Endothelial cell of hepatic sinusoid (primary cell): Measurements from ENCODE around the gene YARS1.

Experiments used
- in situ Hi-C: cut with HindIII; loops from 2 replicates; pipeline ENCODE4 v1.10.0; 2017; ENCODE audit warnings: low sequenced_read_pairs

YARS1 gene

DNA sequence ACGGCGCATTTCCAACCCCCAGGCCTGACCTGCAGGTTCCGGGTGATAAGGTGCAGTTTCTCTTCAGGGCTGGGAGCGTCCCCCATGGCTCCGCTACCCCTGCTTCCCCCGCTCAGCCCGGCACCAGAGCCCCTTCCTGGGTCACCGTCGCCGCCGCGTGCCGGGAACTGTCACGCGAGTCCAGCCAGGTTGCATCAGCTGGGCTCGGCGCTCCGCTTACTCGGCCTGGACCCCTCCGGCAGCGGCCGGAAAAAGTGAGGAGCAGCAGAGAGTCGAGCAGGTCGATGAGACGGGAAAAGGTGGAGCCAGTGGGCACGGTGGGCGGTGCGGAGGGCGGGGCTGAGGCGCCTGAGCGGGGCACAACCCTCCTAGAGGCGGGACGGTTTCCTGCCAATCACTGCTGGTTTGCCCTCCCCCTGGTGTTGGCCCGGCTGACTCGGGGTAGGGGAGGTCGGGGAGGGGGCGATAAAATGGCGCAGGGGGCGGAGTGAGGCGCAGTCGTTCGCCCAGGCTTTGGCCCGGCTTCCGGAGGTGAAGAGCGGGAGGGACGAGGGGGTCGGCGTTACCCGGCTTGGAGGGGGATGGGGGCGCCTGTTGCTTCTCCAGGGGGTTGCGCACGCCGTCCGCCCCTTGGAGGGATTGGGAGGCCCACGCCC is at the start of gene YARS1, which contains the start of gene S100PBP:
Gene YARS1 (minus strand): TSS at position 200 of the 656 bp plus-strand sequence. CDS start 114 bp downstream, at position 86.
Gene S100PBP (plus strand): TSS at position 495 of the 656 bp plus-strand sequence. CDS start 8,447 bp downstream, outside the sequence.
- in situ Hi-C loops: no loop called here

DNA sequence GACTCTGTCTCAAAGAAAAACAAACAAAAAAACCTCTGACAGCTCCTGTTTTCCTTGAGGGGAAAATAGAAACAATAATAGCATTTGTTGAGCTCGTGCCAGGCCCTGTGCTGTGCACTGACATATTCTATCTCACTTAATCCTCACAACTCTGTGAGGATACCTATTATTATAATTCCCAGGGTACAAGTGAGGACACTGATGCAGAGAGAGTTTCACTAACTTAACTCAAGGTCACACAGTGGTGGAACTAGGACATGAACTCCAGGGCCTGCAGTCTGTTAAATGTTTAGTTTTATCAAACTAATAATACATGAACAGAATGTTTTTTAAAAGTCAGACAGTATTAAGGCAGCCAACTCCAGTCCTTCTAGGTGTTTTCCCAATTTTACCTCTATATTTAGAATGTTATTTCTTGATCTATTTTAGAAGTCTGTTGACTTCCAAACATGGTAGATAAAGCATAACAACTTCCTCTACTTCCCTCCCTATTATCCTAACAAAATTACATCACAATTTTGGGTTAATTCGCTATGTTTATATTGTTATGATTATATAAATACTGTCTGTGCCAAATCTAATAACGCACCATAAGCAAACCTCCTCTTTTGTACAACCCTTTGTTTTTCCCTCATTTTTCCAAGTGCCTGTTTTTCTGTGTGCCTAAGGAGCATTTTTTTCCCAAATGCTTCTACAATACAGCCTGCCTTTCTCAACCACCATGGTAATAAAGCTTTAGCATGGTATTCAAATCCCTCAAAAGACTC is 48.7 kb upstream of the YARS1 start:
- in situ Hi-C loops: no loop called here

DNA sequence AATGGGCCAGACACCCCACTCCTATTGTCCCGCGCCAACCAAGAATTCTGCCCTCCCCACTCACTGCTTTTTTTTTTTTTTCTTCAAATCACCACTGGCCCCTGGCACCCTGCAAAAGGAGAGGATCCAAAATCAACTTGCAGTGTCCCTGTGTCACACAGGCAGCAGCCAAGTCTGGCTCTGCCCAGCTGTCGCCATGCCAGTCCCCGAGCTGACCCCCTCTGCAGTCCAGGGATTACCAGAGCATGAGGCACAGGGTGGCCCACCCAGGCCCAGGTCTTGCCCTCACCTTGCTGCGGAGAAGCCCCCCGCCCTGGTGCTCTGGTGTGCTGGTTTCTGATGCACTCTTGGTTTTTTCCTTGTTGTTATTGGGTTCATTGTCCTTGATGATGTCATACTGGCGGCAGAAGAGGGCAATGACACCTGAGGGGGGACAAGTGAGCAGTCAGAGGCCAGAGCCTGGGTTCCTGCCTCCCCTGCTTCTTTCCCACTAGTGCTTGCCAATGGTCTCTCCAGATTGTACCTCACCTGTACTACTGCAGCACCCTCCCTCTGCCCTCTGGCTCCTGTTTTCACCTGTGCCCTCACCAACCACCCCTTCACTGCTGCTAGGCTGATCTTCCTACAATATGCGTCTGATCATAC is 47.3 kb upstream of the YARS1 start:
- in situ Hi-C loops: loop anchor here (5.0 kb wide), 2 partner anchors 57 to 78 kb away; no protein-coding TSS in a partner anchor

DNA sequence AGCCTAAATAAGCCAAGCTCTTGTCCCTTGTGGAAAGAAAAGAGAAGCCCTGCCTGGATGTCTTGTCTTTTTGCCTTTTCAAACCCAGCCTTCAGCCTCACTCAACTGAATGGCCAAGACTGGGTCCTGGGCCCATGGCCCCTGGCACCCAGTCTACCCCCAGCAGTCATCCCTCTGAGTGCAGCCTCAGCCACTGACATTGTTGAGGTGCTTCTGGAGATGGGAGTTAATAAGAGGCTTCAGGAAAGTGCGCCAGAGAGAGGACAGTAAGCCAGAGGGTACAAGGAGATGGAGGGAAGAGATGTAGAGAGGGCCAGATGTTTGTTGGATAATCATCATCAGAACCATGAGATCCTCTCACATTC is 46.7 kb upstream of the YARS1 start:
- in situ Hi-C loops: loop anchor here (5.0 kb wide), 2 partner anchors 57 to 78 kb away; no protein-coding TSS in a partner anchor

DNA sequence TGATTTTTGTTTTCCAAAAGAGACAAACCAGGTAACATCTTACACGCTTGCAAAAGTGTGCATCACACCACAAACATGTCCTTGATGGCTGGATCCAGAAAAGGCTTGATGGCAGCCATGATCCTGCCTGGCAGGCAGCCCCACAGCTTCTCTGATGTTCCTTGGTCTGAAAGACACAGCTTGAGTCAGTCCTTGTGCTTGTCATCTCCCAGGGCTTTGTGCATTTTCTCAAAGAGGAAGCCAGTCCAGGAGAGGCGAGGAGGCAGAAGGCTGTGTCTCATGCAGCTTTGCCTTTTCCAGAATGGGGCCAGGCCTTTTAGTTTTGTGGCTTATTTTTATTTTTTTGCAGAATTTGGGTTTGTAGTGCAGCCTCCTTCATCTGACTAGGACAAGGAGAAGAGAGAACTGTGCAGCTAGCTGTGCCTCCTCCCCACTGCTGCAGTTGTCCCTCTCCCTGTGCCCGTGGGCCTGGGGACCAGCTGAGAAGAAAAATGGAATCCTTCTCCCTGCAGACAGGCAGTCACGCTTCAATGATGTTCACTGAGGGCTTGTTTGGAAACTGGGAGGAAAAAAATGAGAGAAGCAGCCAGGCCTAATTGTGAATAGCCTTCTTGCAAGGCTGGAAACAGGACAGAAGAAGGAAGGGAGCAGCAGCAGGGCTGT is 46.2 kb upstream of the YARS1 start:
- in situ Hi-C loops: loop anchor here (5.0 kb wide), 2 partner anchors 56 to 79 kb away; no protein-coding TSS in a partner anchor

DNA sequence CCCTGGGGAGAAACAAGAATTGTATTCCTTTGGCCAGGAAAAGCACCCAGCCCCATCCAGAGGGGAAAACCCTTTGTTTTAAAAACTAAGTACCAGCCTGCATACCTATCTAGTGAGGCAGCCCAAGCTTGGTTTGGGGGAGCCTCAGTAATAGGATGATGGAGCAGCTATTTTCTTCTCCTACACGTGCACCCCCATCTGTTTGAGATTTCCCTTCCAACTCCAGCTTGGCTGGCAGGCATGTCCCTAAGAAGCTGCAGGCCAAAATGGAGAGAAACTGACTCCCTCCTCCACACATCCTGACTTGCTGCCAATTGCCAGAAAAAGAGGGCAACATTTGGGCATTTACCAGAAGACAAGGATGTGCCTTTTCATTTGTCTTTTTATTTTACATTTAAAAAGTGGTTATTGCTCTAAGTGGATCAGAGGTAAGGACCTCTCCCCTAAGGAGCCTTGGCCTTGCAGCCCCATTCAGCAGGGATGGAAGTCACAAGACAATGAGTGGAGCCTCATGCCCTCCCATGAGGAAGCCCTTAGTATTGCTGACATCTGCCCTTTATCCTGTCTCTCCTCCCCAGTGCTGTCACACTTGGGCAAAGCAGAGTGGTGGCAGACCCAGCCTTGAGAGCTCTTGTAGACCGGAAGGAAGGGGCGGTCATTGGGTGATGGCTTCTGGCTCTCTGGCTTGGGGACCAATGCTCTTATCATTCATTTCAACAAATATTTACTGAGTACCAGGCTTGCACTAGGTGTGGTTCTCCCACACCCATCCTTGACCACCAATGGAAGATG is 44.9 kb upstream of the YARS1 start:
- in situ Hi-C loops: loop anchor here (5.0 kb wide), 2 partner anchors 55 to 80 kb away; no protein-coding TSS in a partner anchor

DNA sequence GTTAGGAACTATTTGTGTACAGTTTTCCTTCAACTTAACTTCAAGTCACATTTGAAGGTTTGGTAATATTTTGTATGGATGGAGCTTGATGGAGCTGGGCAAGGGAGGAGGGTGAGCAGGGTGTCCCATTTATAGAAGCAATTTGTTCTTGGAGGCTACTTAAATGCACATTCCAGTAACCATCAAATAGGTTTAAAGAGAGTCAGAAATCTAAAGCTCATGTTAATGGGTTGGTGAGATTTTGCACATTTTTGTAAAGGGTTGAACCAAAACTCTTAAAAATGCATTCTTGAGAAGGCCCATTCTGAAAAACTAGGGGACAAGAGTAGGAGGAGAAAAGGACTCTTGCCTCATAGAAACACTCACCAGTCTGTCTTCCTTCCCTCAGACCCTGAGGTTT is 43.4 kb upstream of the YARS1 start:
- in situ Hi-C loops: loop anchor here (5.0 kb wide), 2 partner anchors 53 to 82 kb away; no protein-coding TSS in a partner anchor

DNA sequence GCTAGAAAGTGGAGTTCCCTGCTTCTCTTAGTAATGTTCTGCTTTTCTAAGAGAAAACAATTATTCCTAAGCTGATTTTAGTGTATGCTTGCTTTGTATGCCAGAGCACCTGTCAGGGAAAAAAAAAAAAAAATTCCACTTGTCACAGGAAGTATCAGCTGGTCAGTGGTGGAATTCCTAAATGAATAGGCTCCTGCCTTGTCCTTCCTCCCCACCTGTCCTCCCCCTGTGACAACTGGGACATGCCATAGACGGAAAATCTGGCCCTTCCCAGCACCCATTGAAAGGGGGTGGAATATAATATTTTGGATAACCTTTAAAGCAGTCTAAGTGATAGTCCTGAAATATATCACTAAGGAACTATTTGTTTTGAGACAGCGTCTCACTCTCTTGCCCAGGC is 42.8 kb upstream of the YARS1 start:
- in situ Hi-C loops: loop anchor here (5.0 to 10.0 kb wide), 4 partner anchors 53 to 325 kb away; partner anchors contain the start of gene TRIM62

DNA sequence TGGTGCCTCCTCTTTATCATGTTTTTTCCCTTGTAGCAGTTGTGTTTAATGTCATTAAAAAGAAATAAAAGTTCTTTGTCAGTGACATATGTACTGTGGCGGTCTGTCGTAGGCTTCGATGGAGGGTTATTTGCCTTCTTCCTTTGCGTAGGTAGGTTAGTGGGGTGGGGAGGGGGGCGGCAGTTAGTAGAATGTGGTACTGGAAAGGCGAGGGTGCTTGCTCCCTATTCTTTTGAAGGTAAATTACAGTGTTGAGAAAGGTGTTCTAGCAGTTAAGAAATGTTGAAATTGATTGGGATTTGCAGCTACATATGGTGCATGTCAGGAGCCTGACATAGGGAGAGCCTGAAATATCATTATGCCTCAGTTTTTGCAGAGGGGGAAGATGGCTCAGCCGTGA is 41.6 kb upstream of the YARS1 start:
- in situ Hi-C loops: loop anchor here (5.0 to 10.0 kb wide), 2 partner anchors 101 to 326 kb away; partner anchors contain the start of gene TRIM62

DNA sequence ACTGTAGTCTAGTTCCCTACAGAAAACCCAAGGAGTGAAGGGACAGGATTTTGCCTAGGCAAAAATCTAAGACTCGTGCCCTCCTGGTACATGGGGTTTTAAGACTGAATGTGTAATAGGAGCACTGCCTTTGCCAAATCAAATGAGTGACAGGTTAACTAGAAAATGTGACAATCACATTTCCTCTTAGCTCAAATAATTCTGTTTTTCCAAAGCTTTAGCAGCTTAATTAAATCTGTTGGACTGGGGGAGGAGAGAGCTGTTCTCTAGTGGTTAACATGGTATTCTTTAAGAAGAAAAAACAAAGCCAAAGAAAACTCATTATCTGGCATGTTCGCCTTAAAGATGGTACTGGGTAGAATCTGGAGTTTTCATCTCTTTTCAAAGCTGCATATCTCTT is 41.0 kb upstream of the YARS1 start:
- in situ Hi-C loops: loop anchor here (5.0 to 10.0 kb wide), 2 partner anchors 101 to 327 kb away; partner anchors contain the start of gene TRIM62

DNA sequence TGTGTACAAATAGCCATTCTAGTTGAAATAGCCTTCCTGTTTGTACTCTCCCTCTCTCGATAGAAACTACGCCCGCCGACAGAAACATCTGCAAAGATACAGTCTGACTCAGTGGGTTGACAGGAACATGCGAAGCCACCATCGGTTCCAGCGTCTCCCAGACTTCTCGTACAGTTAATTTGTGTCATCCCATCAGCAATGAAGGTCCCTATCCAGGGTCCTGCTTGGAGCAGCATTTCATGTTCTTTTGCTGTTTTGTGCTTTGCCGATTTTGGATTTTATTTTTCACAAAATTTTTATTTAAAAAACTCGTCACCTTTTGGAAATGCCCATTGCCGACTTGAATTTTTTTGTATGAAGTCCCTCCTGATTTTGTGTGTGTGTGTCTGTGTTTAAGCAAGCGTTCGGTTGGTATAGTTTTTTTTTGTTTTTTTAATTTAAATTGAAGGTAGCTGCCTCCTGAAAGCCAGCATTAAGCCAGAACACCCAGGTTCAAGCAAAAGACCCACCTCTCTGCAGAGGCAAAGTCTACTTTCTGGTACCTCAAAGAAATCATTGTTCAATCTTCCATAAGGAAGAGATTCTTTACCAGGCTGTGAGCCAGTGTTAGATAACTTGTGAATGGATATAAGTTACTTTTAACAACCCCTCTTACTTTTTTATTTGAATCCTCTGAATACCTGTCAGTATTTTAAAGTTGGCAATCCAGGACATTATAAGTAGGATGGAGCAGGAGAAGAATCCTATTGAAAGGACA is 38.9 kb upstream of the YARS1 start:
- in situ Hi-C loops: loop anchor here (5.0 to 10.0 kb wide), 2 partner anchors 99 to 329 kb away; partner anchors contain the start of gene TRIM62

DNA sequence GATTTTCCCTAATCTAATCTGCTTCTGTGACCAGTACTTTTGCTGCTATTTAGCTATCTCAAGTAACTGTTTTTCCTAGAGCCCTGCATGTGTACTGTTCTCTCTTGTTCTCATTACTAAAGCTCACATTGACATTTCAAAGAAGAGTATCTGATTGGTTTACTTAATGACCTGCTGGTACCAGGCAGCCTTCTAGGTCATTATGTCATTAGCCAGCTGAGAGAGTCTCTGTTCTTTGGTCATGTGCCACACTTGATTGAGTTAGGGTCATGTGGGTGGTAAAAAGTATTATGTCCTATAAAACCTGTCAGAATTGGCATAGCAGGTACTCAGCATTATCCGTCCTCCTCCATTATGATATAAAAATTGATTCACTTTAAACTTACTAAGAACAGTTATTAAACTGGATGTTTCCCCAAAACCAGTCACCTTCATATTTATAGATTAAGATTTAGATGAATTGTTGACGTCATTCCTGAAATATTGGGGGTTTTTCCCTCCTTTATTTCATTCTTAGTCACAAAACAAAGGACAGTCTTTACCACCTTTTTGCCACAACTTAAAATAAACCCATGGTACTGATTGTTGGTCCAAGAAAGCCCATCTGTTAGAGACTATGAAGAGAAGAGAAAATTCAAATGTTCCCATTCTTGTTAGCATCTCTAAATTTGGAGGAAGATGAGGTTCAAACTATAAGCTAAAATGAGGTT is 31.4 kb upstream of the YARS1 start:
- in situ Hi-C loops: no loop called here

DNA sequence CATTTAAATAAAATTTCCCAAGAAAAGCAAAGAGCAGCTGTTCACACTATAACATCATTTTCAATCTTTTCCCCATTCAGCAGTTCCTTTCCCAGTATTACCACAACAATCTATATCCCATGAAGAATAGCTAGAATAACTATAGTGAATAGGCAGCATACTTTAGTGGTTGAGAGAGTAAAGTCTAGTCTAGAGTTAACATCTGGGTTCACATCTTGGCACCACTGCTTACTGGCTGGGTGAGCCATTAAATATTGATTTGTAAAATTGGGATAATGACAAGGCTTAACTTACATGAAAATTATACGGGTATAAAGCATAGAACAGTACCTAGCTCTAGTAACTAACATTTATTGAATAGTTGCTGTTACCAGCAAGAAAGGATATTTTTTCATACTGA is 14.7 kb upstream of the YARS1 start:
- in situ Hi-C loops: no loop called here

DNA sequence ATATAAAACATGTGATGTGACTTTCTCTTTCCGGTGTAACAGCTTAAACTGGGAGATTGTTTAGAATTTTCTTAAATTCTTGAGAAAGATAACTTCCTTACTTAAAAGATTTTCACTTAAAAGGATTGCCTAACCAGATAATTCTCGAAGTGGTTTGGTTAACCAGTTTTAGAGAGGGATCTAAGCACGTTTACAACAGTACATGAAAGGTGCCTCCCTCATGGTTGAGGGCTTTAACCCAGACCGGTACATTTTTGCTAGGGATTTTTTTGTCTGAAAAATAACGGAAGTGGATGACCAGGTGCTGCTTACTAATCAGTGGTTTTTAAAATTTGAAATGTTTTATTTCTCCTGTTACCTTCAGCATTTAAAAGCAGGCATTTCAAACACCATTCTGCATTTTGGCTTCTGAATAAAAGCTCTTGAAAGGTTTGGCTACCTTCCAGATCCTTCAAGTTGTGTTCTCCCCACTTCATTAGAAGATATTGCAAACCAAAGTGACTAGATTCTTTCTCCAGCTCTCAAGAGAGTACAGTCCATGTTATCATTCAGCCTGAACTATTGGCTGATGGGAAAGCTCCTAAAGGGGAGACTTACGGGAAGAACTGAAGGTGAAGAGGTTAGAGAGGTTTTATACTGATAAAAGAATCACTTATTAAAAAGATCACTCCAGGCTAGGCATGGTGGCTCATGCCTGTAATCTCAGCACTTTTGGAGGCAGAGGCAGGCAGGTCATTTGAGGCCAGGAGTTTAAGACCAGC is 13.1 kb upstream of the YARS1 start:
- in situ Hi-C loops: no loop called here

DNA sequence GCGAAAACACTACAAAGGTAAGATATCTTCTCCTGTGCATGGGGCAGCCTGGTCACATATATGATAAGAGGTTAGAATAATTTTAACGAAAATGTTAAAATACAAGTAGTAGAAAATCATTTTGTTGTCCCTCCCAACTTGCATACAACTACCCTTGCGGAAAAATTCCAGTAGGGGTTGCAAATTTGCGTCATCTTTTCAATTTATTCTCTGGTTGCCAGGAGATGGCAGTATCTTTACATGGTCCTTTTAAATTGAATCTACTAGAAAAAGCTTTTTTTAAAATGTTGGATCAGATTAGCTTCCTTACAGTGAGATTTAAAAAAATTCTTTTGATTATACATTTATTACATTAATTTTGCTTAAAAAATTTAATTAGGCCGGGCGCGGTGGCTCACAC is 11.2 kb upstream of the YARS1 start:
- in situ Hi-C loops: no loop called here

DNA sequence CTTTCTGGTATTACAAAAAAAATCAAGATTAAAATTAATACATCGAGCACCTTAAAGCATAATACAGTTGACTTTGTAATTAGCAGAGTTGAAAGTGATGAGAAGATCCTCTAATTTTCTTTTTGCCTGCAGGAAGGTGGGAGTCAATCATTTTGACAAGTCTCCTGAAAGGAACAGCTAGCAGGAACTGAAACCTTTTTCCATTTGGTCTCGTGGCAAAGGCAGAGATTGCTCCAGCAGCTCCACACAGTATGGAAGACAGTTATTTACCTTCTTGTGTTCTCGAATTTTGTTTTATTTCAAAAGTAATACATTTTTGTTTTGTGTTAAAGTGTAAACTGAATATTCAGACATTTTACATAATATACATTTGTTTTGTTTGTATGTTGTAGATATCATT is 8.0 kb upstream of the YARS1 start:
- in situ Hi-C loops: no loop called here

DNA sequence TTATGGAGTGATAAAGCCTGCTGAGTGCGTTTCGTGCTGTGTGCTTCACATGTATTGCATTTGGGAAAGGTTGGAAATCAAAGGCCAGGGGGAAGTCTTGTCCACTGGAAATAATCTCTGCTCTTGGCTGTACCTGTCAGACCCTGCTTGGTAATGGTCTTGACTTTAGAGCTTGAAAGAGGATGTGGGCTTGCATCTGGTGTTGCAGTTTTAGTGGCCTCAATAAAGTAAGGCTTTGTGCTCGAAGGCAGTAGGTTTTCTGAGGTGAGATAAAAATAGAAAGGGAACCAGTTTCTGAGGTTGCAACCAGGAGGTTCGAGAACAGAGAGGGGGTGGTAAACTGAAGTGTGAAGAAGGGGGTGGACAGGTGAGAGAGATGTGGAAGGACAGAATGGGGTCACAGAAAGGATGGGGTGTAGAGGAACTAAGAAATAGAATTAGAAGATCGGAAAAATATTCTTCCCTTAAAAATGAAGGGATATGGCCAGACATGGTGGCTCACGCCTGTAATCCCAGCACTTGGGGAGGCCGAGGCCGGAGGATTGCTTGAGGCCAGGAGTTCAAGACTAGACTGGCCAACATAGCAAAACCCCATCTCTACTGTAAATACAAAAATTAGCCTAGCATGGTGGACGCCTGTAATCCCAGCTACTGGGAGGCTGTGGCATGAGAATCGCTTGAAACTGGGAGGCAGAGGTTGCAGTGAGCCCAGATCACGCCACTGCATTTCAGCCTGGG is 1.8 kb upstream of the YARS1 start:
- in situ Hi-C loops: no loop called here
